OCI-M2 (cell line): ENCODE measurements around the gene PROP1.
"Not testable (repeated sequence)": the region's sequence is repeated elsewhere in the genome, so short reads cannot be mapped to it uniquely, and the experiment has no call there.

Experiments used
- DNase-seq: peaks from one replicate; lab custom pipeline; 2025; ENCODE audit not compliant: unreplicated experiment; lab: John Stamatoyannopoulos, UW

Gene PROP1

DNA sequence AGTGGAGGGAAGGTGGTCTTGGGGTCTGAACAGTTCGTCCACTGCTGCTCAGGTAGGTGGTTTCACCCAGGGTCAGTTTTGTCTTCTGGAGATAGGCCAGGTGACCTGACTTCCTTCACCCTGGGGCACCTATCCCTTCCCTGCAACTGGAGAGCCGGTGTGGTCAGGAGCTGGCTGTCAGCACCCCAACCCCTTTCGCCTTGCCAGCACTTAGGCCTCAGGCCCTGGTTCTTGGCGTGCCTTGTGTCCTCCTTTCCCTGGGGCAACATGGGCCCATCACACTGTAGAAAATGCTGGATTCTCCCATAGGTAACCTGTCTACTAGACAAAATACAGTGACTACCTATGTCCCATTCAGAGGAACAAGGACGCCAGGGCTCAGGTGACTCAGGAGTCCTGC lies 13.1 kb downstream of the PROP1 start:
- no peak for DNase-seq

DNA sequence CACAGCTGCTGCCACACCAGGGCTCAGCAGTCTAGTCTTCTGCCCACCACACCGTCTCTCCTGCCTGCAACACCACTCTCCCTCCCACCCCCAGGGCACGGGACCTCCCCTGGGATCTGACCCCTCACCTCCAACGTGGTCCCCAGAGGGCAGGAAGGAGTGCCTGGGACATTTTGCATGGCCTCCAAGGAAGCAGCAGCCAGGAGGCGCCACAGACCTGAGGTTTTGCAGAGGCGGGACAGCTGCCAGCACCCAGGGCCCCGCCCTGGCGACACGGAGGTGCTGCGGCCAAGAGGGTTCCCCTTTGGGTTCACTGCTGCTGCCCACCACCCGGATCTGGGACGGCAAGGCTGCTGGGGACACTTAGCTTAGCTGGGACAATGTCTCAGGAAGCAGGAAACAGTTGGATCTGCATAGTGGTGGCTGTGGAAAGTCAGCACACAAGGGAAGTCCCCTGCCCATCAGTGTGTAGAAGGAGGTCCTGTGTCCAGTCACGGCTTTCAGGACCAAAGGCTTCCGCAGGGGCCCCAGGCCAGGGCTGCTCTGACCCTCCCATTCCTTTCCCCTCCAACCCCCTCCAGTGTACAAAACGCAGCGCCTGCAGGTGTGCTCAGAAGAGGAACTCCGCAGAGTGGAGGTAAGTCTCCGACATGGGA lies 13.8 kb downstream of the PROP1 start:
- DNase-seq = no peak

- DNase-seq = no peak
These were observed 14.6 kb downstream of the PROP1 start for GRCh38 chr5:177981296-177982071.

DNA sequence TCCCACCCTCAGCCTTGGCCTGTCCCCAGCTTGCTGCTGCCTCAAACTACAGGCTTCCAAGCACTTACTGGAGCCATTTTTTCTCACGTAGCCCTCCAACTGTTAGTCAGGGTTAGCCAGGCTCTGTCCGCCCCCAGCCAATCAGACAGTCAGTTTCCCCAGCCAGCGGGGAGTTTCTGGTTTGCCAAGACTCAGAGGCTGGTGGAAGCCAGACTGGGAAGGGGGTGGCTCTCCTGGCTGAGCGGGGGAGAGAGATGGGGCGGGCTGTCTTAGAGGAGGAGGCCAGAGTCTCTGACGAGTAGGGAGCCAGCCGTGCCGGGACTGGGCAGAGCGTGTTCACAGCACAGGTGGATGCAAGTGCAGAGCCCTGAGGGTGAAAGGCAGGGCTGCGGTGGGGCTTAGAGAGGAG lies 15.3 kb downstream of the PROP1 start:
- no peak for DNase-seq

- not testable (repeated sequence) for DNase-seq
These were observed 18.4 kb downstream of the PROP1 start for GRCh38 chr5:177977600-177977999.

DNA sequence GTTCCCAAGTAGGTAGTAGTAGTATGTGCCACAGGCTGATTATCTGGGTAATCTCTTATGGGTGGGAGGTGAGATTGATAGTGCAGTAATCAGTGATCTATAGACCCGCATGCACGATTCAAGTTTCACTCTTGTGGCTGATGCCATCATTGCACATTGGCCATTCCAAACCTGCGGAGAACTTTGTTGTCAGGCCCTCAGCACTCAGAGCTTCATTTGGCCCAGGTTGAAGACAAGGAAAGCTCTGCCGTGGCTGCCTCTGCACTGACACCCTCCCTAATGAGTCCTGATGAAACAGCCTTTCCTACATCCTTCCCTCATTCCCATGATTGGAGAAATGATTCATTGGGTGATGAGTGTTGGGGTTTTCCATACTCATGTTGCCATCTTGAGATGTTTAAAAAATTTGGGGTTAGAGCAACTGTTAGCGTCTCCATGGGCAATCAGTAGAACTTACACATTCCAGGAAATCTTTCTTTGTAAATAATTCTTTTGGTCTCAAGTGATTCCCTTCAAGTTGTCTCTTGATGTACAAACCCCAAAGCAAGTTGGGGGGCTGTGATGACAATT lies 22.9 kb downstream of the PROP1 start:
- DNase-seq = no peak

DNA sequence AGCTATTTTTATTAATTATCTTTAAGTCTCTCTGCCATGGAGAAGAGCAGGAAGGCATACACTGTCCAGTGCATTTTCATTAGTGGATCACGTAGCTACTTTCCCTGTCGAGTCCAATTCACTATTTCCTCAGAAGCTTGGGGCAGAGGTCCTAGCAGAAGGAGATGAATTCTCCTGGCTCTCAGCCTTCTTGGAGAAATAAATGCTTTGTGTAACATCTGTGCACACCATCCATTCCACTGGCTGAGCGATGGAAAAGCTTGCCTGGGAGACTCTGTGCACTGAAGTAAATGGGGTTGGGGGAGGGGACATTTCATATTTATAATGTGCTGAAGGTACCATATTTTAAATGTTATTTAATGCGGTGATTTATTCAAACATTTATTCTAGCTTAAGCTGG lies 23.4 kb downstream of the PROP1 start:
- DNase-seq = no peak

- not testable (repeated sequence) for DNase-seq
These were observed 24.0 kb downstream of the PROP1 start for GRCh38 chr5:177972014-177972413.

DNA sequence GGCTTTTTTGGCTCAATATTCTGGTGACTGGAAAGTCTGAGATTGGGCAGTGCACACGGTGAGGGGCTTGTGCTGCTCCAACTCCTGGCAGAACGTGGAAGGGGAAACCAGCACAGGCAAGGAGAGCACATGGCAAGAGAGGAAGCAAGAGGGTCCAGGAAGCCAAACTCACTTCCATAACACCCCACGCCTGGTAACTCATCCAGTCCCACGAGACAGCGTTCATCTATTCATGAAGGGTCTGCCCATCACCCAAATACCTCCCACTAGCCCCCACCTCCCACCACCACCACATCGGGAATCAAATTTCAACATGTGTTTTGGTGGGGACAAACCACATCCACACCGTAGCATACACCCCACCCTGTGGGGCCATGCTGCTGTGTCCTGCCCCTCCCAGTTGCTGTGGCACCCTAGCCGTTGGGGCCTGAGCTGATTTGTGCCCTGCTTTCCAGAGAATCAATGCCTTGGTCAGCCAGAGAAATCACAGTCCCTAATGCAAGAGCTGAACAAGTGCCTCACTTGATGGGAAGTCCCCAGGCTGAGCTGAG lies 27.3 kb downstream of the PROP1 start:
- DNase-seq = no peak

DNA sequence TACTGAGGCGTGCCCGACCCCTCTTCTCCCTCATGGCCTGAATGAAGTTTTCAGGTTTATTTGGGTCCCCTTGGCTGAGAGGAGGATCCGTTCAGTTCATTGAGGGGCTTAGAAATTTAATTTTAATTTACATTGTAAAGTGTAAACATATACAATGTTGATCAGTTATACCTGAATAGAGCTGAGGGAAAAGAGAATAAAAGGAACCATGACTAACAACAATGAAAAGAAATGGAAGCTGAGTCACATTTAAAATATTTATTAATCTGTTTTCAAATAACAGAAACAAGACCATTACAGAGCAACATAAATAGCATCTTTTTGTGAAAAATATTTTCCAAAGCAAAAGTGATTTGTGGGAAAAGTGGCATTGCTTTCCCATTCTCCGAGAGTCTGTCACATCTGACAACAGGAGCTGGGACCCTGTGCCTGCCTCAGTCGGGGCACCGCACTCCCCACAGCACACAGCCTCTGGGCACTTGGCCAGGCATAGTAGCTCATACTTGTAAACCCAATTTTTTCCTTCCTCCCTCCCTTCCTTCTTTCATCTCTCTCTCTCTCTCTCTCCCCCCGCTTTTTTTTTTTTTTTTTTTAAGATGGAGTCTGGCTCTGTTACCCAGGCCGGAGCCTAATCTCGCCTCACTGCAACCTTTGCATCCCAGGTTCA lies 28.7 kb downstream of the PROP1 start:
- DNase-seq = no peak

- no peak for DNase-seq
These were observed 29.2 kb downstream of the PROP1 start for GRCh38 chr5:177966839-177967166.

GRCh38 chr5:177966009-177966838 lies 29.8 kb downstream of the PROP1 start:
- DNase-seq = no peak

DNA sequence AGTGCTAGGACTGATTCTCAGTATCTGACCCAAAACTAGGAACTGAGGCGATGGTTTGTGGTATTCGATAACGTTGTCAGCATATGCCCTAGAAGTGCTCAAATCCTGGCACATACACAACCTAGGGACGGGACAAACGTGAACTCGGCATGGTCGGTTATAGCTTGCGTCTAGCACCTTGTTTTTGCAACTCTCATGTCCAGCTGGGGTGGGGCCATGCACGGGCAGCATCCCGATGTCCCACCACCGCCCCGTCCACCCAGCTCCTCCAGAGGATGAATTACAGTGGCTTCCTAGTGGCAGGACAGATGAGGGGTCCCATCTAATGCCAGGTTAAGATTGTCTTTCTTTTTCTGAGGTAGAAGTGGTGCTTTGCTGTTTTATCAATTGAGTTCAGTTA lies 31.6 kb downstream of the PROP1 start:
- no peak for DNase-seq

DNA sequence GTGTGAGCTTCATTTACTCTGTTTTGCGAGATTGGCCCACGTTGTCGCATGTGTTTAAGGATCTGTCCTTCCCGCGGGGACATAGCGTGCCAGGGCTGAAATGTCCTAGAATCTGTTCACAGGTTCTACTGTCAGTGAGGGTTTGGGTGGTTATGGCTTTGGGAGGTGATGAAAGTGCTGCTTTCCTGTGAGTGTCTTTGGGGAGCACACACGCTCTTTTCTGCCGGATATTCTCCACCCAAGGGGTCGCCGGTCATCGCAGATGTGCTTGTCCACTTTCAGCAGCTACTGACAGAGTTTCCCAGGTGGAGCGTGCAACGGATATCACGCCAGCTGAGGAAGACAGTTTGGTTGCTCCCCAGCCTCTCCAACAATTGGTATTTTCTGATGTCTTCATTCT lies 32.1 kb downstream of the PROP1 start:
- no peak for DNase-seq

DNA sequence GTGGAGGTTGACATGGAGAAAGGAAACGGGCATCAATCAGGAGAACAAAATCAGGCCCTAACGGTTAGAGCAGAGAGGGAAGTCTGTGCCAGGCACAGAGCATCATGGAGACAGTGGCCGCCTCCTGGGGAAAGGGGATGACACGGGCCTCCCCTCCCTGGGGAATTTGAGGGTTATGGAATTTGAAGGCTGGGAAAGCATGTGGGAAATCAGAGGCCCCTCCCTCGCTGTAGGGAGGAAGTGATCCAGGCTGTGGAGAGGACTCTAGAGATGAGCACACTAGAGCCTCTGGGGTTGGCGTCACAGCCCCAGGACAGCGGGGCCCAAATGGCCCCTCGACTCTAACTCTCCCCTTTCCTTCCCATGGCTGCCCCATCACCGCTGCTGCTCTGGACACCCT lies 36.7 kb downstream of the PROP1 start:
- DNase-seq = no peak

- no peak for DNase-seq
These were observed 37.3 kb downstream of the PROP1 start for GRCh38 chr5:177958696-177959095.

- no peak for DNase-seq
These were observed 38.8 kb downstream of the PROP1 start for GRCh38 chr5:177957241-177957640.

GRCh38 chr5:177953101-177953500 lies 42.9 kb downstream of the PROP1 start:
- DNase-seq = not testable (repeated sequence)

GRCh38 chr5:177949656-177950055 lies 46.4 kb downstream of the PROP1 start:
- not testable (repeated sequence) for DNase-seq

GRCh38 chr5:177949065-177949464 lies 47.0 kb downstream of the PROP1 start:
- DNase-seq = not testable (repeated sequence)

- DNase-seq = not testable (repeated sequence)
These were observed 48.1 kb downstream of the PROP1 start for GRCh38 chr5:177947912-177948311.
